ENCODE measurements around the gene TOP1.
A peak's percentile ranks its signal among the peaks of the same experiment; 100 is the strongest.

The TOP1 gene

DNA sequence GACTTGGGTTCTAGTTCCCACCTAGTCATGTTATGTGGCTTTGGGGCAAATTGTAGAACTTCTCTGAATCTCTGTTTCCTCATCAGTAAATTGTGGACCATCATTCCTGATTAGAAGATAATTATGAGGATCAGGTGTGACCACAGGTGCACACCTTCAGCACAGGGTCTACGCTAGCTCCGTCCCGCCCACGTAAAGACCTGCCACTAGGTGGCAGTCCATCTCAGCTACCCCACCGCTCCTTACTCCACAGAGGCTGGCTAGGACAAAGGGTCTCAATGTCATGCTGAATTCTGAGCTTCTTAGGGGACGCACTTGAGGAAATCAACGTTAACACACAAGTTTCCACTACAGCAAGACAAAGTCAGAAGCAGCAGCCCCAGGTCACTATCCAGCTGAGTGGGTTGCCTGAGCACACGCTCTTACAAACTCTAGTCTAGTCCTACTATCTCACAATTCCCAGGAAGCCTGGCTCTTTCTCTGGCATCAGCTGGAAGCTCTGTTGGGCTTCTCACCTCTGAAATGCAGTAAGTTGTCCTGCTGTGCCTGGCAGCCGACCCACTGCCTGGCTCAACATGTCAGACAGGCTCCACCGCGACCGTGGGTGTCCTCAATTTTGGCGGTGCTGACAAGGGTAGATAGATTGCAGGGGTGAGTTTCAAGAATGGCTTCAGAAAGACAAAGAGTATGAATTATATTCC is 106.7 kb downstream of the TOP1 start:
- no peak for DNase-seq (ENCODE audit: low read depth)

DNA sequence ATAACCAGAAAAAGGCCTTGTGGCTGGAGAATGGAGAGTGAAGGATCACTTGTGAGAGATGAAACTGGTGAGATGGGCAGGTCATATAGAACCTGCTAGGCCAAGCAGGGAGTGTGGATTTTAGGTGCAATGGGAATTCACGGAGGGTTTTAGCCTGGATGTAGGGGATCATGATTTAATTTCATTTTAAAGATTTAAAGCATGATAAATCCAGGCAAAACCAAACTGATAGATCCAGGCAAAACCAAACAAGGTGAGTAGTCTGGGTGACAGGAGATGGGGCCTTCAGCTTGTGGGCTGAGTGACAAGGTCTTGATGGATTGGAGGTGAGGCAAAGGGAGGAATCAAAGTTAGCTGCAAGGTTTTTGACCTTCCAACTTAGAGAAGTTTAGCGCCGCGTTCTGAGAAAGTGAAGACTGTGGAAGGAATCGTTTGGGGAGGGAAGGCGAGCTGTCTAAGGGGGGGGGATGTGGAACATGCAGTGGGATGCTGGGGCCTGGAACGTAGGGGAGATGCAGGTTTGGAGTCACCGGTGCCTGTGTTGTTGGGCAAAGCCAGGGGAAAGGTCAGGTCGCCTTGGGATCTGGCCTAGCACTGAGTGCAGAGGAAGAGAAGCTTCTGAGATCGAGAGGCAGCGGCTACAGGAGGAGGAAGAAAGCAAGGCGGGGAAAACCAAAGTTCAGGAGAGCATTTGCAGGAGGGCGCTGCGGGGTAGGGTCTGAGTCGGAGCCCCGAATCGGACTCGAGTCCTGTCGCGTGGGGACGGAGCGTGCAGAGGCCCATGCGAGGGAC is 107.5 kb downstream of the TOP1 start:
- no peak for DNase-seq (ENCODE audit: low read depth)

More for the DNA sequence above, 106.7 kb downstream of the TOP1 start:
- H3K4me3 ChIP-seq (ENCODE audit: low read depth, low read length): no peak overlapping the region
- TF ChIP-seq, protein P1, sequence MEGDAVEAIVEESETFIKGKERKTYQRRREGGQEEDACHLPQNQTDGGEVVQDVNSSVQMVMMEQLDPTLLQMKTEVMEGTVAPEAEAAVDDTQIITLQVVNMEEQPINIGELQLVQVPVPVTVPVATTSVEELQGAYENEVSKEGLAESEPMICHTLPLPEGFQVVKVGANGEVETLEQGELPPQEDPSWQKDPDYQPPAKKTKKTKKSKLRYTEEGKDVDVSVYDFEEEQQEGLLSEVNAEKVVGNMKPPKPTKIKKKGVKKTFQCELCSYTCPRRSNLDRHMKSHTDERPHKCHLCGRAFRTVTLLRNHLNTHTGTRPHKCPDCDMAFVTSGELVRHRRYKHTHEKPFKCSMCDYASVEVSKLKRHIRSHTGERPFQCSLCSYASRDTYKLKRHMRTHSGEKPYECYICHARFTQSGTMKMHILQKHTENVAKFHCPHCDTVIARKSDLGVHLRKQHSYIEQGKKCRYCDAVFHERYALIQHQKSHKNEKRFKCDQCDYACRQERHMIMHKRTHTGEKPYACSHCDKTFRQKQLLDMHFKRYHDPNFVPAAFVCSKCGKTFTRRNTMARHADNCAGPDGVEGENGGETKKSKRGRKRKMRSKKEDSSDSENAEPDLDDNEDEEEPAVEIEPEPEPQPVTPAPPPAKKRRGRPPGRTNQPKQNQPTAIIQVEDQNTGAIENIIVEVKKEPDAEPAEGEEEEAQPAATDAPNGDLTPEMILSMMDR (IDR thresholded peaks at IDR 0.05; ENCODE audit: control insufficient read depth, extremely low read depth, insufficient read depth): peak; percentile 80

GRCh38 chr20:41136680-41137613 is 108.3 kb downstream of the TOP1 start, which contains the start of gene PLCG1:
Gene PLCG1 (plus strand): TSS chr20:41137543. CDS start chr20:41137642, 99 bp downstream.
- TF ChIP-seq, protein P1 (IDR thresholded peaks at IDR 0.05; ENCODE audit: control insufficient read depth, extremely low read depth, insufficient read depth): no peak
- H3K4me3 ChIP-seq (ENCODE audit: low read depth, low read length): peak within 1 kb of the TSS; percentile 80
- DNase-seq (ENCODE audit: low read depth): no peak

More for the DNA sequence above, 107.5 kb downstream of the TOP1 start:
- TF ChIP-seq, protein P1 (IDR thresholded peaks at IDR 0.05; ENCODE audit: control insufficient read depth, extremely low read depth, insufficient read depth): no peak
- peak overlapping the region; percentile 80 for H3K4me3 ChIP-seq (ENCODE audit: low read depth, low read length)

- TF ChIP-seq, protein P1 (IDR thresholded peaks at IDR 0.05; ENCODE audit: control insufficient read depth, extremely low read depth, insufficient read depth): no peak
- no peak for DNase-seq (ENCODE audit: low read depth)
- H3K4me3 ChIP-seq (ENCODE audit: low read depth, low read length): peak overlapping the region; percentile 80
Measured at GRCh38 chr20:41137614-41138474, 109.2 kb downstream of the TOP1 start.

GRCh38 chr20:41138475-41139226 is 110.0 kb downstream of the TOP1 start:
- no peak for DNase-seq (ENCODE audit: low read depth)
- TF ChIP-seq, protein P1 (IDR thresholded peaks at IDR 0.05; ENCODE audit: control insufficient read depth, extremely low read depth, insufficient read depth): no peak
- H3K4me3 ChIP-seq (ENCODE audit: low read depth, low read length): peak overlapping the region; percentile 80
